Bronchial epithelial cell (primary cell): ENCODE data around the gene TANC1. TPM values are rescaled to one million over a fixed set of nuclear protein-coding genes. Genes with fewer than 3 reads are reported as not detected.

Experiments
- DNase-seq: peaks from one replicate; pipeline ENCODE4 v3.0.0-alpha.2; 2010; ENCODE audit warnings: low read depth
- FAIRE-seq: peaks from 2 replicates; lab custom pipeline; 2011; peaks lifted over from hg19 to GRCh38; lab: Jason Lieb, UNC
- H3K27me3 ChIP-seq: 2 replicates; pipeline ENCODE4 v1.5.1; 2011; ENCODE audit warnings: low read length; ENCODE audit not compliant: control insufficient read depth, insufficient read depth
- H3K36me3 ChIP-seq: 2 replicates; pipeline ENCODE4 v1.5.1; 2011; ENCODE audit warnings: low read length; ENCODE audit not compliant: control insufficient read depth, insufficient read depth
- H3K4me3 ChIP-seq: 2 replicates; pipeline ENCODE4 v1.5.1; 2011; ENCODE audit warnings: mild to moderate bottlenecking, low read depth, low read length, control low read depth
- CTCF ChIP-seq: IDR thresholded peaks from 2 replicates; pipeline ENCODE4 v1.5.1; 2011; ENCODE audit warnings: mild to moderate bottlenecking, moderate library complexity, low read length, control low read depth, inconsistent platforms; ENCODE audit not compliant: insufficient read depth, severe bottlenecking
- total RNA-seq: library from RNA; depleted of rRNA; stranded (reverse); fragments of >200 nt; gene quantifications from 2 replicates; pipeline ENCODE4 v1.2.1, GENCODE V29; 2014

TANC1 gene
- total RNA-seq, 1 donor from 2014 or later: 29.5 TPM

- TF ChIP-seq CTCF: no peak
- Histone ChIP-seq H3K4me3 (no peak overlapping the region), H3K27me3 (no peaks in the 10 kb centered on the region), H3K36me3 (no peaks in the 10 kb centered on the region)
- peak; percentile 90 for FAIRE-seq
- DNase-seq: peak; percentile 100
These were observed 22.2 kb downstream of the TANC1 start for GRCh38 chr2:158990397-158991214.

GRCh38 chr2:158993030-158993429 lies 24.6 kb downstream of the TANC1 start:
- no peaks in the 10 kb centered on the region for H3K36me3 ChIP-seq
- no peak overlapping the region for H3K4me3 ChIP-seq
- DNase-seq (no peak), FAIRE-seq (no peak)
- no peaks in the 10 kb centered on the region for H3K27me3 ChIP-seq
- TF ChIP-seq CTCF: no peak

GRCh38 chr2:158993721-158994587 lies 25.5 kb downstream of the TANC1 start:
- no peak for DNase-seq
- FAIRE-seq: no peak

GRCh38 chr2:158994920-158995676 lies 26.7 kb downstream of the TANC1 start:
- TF ChIP-seq CTCF: no peak
- H3K27me3 ChIP-seq: no peaks in the 10 kb centered on the region
- FAIRE-seq: no peak
- H3K4me3 ChIP-seq: no peak overlapping the region
- DNase-seq: no peak
- no peaks in the 10 kb centered on the region for H3K36me3 ChIP-seq

More at GRCh38 chr2:158993721-158994587, 25.5 kb downstream of the TANC1 start:
- no peak overlapping the region for H3K4me3 ChIP-seq
- H3K27me3 ChIP-seq: no peaks in the 10 kb centered on the region
- H3K36me3 ChIP-seq: no peaks in the 10 kb centered on the region
- TF ChIP-seq CTCF: no peak

- no peak for TF ChIP-seq CTCF
- FAIRE-seq (no peak), DNase-seq (no peak)
- H3K27me3 ChIP-seq: no peaks in the 10 kb centered on the region
- H3K36me3 ChIP-seq: peaks cover under 1% of the 10 kb centered on the region
- no peak overlapping the region for H3K4me3 ChIP-seq
These were observed 27.2 kb downstream of the TANC1 start for GRCh38 chr2:158995677-158996049.
